GM23248 (cell line): Measurements from ENCODE around the gene KDM2A. TPM values are rescaled to one million over a fixed set of nuclear protein-coding genes. Genes with fewer than 3 reads are reported as not detected.

Experiments
- DNase-seq: peaks from one replicate; pipeline ENCODE4 v3.0.0-alpha.2; 2015
- H2AFZ ChIP-seq: fragments of 200-600 bp; sonication (generic); 2 replicates; pipeline ENCODE4 v1.6.1; 2016; ENCODE audit warnings: antibody characterized with exemption
- H3F3A ChIP-seq: fragments of 200-600 bp; sonication (generic); 2 replicates; pipeline ENCODE4 v1.6.1; 2016; ENCODE audit warnings: mild to moderate bottlenecking, antibody characterized with exemption, mixed run types; ENCODE audit not compliant: insufficient read depth
- H3K27ac ChIP-seq: fragments of 200-600 bp; sonication (generic); 2 replicates; pipeline ENCODE4 v1.5.1; 2016; ENCODE audit warnings: mild to moderate bottlenecking
- H3K27me3 ChIP-seq: fragments of 200-600 bp; sonication (generic); replicated peaks from 2 replicates; pipeline ENCODE4 v1.6.1; 2016; ENCODE audit warnings: mild to moderate bottlenecking; ENCODE audit not compliant: insufficient read depth
- H3K36me3 ChIP-seq: fragments of 200-600 bp; sonication (generic); 2 replicates; pipeline ENCODE4 v1.6.1; 2016; ENCODE audit warnings: low read depth, mild to moderate bottlenecking
- H3K4me1 ChIP-seq: fragments of 200-600 bp; sonication (generic); 2 replicates; pipeline ENCODE4 v1.6.1; 2016; ENCODE audit warnings: mild to moderate bottlenecking; ENCODE audit not compliant: insufficient read depth
- H3K4me2 ChIP-seq: fragments of 200-600 bp; sonication (generic); one replicate; pipeline ENCODE4 v1.6.1; 2016; ENCODE audit warnings: mild to moderate bottlenecking; ENCODE audit not compliant: unreplicated experiment
- H3K4me3 ChIP-seq: fragments of 200-600 bp; sonication (generic); 2 replicates; pipeline ENCODE4 v1.5.1; 2016; ENCODE audit warnings: mild to moderate bottlenecking
- H3K79me2 ChIP-seq: fragments of 200-600 bp; sonication (generic); 2 replicates; pipeline ENCODE4 v1.6.1; 2016; ENCODE audit warnings: mild to moderate bottlenecking; ENCODE audit not compliant: insufficient read depth
- H3K9ac ChIP-seq: fragments of 200-600 bp; sonication (generic); 2 replicates; pipeline ENCODE4 v1.6.1; 2016; ENCODE audit warnings: mild to moderate bottlenecking
- H3K9me2 ChIP-seq: fragments of 200-600 bp; sonication (generic); 2 replicates; pipeline ENCODE4 v1.6.1; 2016; ENCODE audit warnings: mixed run types, mild to moderate bottlenecking, moderate library complexity; ENCODE audit not compliant: insufficient read depth
- H3K9me3 ChIP-seq: fragments of 200-600 bp; sonication (generic); one replicate; pipeline ENCODE4 v1.6.1; 2017; ENCODE audit warnings: low read depth
- H4K20me1 ChIP-seq: fragments of 200-600 bp; sonication (generic); 2 replicates; pipeline ENCODE4 v1.6.0; 2016; ENCODE audit not compliant: insufficient read depth
- EZH2 ChIP-seq: fragments of 200-600 bp; sonication (generic); IDR thresholded peaks from 2 replicates; pipeline ENCODE4 v1.6.1; 2018; ENCODE audit warnings: antibody characterized with exemption, mild to moderate bottlenecking; ENCODE audit not compliant: insufficient read depth, poor library complexity, severe bottlenecking
- EZH2phosphoT487 ChIP-seq: fragments of 200-600 bp; sonication (generic); IDR thresholded peaks from 2 replicates; pipeline ENCODE4 v1.6.1; 2018; ENCODE audit warnings: antibody characterized with exemption, moderate library complexity, mild to moderate bottlenecking, low read depth; ENCODE audit not compliant: insufficient read depth
- WGBS, 2 experiments: methylation state at CpG; one replicate each; pipeline ENCODE4 v1.1.6; 2015 to 2017; ENCODE audit warnings: low lambda C conversion rate in 2 of 2, low coverage in 1 of 2; ENCODE audit errors: missing lambda C conversion rate in 2 of 2; 5-methylcytosine and 5-hydroxymethylcytosine counted together
- in situ Hi-C: fragments of 300-500 bp; cut with MboI; formaldehyde crosslinking; loops from 2 replicates; pipeline ENCODE4 v1.15.0; 2020
- polyA plus RNA-seq: library from polyadenylated mRNA; unstranded; fragments of >200 nt; fragmentation: Nextera tagmentation; extraction: Ambion mirVana; gene quantifications from 2 replicates; pipeline ENCODE4 v1.2.1, GENCODE V29; 2016
- total RNA-seq: library from RNA; depleted of rRNA; stranded (reverse); fragments of >200 nt; shearing (Covaris generic); gene quantifications from 2 replicates; pipeline ENCODE4 v1.2.3, GENCODE V29; 2014; rRNA removed

KDM2A gene
- 23.4 and 34.4 TPM in 2 replicates for total RNA-seq
- 10.9 and 12.1 TPM in 2 replicates for polyA plus RNA-seq

- Histone ChIP-seq H3K36me3 (0 out of 2 replicates have a peak, but pooled peaks cover 9% of the 10 kb centered on the region), H3K27ac (peak within 1 kb of the TSS; percentile 64), H3F3A (peaks cover 27% of the 10 kb centered on the region), H4K20me1 (peaks cover 4% of the 10 kb centered on the region; the same call in 1 of the 2 replicates), H3K79me2 (peaks cover 44% of the 10 kb centered on the region), H3K9me2 (no peaks in the 10 kb centered on the region), H3K4me2 (peak within 1 kb of the TSS; percentile 77), H3K4me3 (peak within 1 kb of the TSS; percentile 95), H3K9me3 (no peaks in the 10 kb centered on the region), H3K9ac (peak within 1 kb of the TSS; percentile 93), H2AFZ (peak within 1 kb of the TSS; percentile 85), H3K4me1 (peaks cover 13% of the 10 kb centered on the region; the same call in 1 of the 2 replicates), H3K27me3 (no peaks in the 10 kb centered on the region)
- 1 to 2% methylated on average over 14 to 82 of the region's 97 CpGs for WGBS, 2 experiments
- DNase-seq, result peak; percentile 99
- no peak for TF ChIP-seq EZH2
- TF ChIP-seq EZH2phosphoT487, result no peak
- in situ Hi-C loops, result no loop called here
These were observed at the start of gene KDM2A for GRCh38 chr11:67118801-67119584. TSS of gene KDM2A (plus strand) at chr11:67119263. CDS start at chr11:67121317, 2,054 bp downstream.

GRCh38 chr11:67071420-67072284, 47.4 kb upstream of the KDM2A start:
- WGBS, 2 experiments, result 72 to 75% methylated on average over 49 to 52 of the region's 53 CpGs
- Histone ChIP-seq H3K79me2 (no peaks in the 10 kb centered on the region), H2AFZ (no peak overlapping the region), H3K27ac (no peak overlapping the region), H3F3A (no peaks in the 10 kb centered on the region), H3K27me3 (no peaks in the 10 kb centered on the region), H3K4me1 (no peaks in the 10 kb centered on the region), H3K9me3 (no peaks in the 10 kb centered on the region), H3K4me2 (no peak overlapping the region), H3K36me3 (no peaks in the 10 kb centered on the region), H3K4me3 (no peak overlapping the region), H3K9ac (no peak overlapping the region), H4K20me1 (no peaks in the 10 kb centered on the region), H3K9me2 (no peaks in the 10 kb centered on the region)
- TF ChIP-seq EZH2phosphoT487 (no peak), EZH2 (no peak)
- in situ Hi-C loops, result no loop called here
- DNase-seq, result peak; percentile 63

GRCh38 chr11:67072295-67072694, 46.8 kb upstream of the KDM2A start:
- Histone ChIP-seq H3K9me2 (no peaks in the 10 kb centered on the region), H3K9ac (no peak overlapping the region), H3K27ac (no peak overlapping the region), H4K20me1 (no peaks in the 10 kb centered on the region), H3K4me1 (no peaks in the 10 kb centered on the region), H3K9me3 (no peaks in the 10 kb centered on the region), H3K4me3 (no peak overlapping the region), H3F3A (no peaks in the 10 kb centered on the region), H3K4me2 (no peak overlapping the region), H3K36me3 (no peaks in the 10 kb centered on the region), H2AFZ (no peak overlapping the region), H3K27me3 (no peaks in the 10 kb centered on the region), H3K79me2 (no peaks in the 10 kb centered on the region)
- in situ Hi-C loops, result no loop called here
- 78 to 80% methylated on average over 11 of the region's 11 CpGs for WGBS, 2 experiments
- TF ChIP-seq EZH2phosphoT487, result no peak
- TF ChIP-seq EZH2, result no peak
- no peak for DNase-seq

GRCh38 chr11:67073908-67074307, 45.2 kb upstream of the KDM2A start:
- no peaks in the 10 kb centered on the region for H3K9me2 ChIP-seq
- TF ChIP-seq EZH2phosphoT487, result no peak
- TF ChIP-seq EZH2, result no peak
- no peak overlapping the region for H3K4me3 ChIP-seq
- H3K79me2 ChIP-seq, result no peaks in the 10 kb centered on the region
- DNase-seq, result no peak
- no peak overlapping the region for H3K4me2 ChIP-seq
- H3K9me3 ChIP-seq, result no peaks in the 10 kb centered on the region
- H4K20me1 ChIP-seq, result no peaks in the 10 kb centered on the region
- no peak overlapping the region for H3K27ac ChIP-seq
- in situ Hi-C loops, result no loop called here
- H3K27me3 ChIP-seq, result no peaks in the 10 kb centered on the region
- H3F3A ChIP-seq, result peaks cover 1% of the 10 kb centered on the region; the same call in 1 of the 2 replicates
- peaks cover 9% of the 10 kb centered on the region for H3K4me1 ChIP-seq
- no peak overlapping the region for H3K9ac ChIP-seq
- 86 to 87% methylated on average over 9 of the region's 9 CpGs for WGBS, 2 experiments
- no peak overlapping the region for H2AFZ ChIP-seq
- H3K36me3 ChIP-seq, result no peaks in the 10 kb centered on the region
